ENCODE measurements around the gene LAMB4.

- TF ChIP-seq ESRRA (IDR thresholded peaks at IDR 0.05; ENCODE audit: borderline replicate concordance, low read length) (no peak), CTCF (IDR thresholded peaks at IDR 0.05) (no peak)
Measured at GRCh38 chr7:108027239-108027638, 102.9 kb downstream of the LAMB4 start.

All from A549 (cell line).